H1 (cell line): ENCODE measurements around the gene COG7. TPM values are rescaled to one million over a fixed set of nuclear protein-coding genes. Genes with fewer than 3 reads are reported as not detected.
A peak's percentile ranks its signal among the peaks of the same experiment; 100 is the strongest.

ENCODE experiments used
- polyA plus RNA-seq, 7 experiments: library from polyadenylated mRNA; depleted of rRNA in 3 of 7; stranded (reverse) in 5 of 7; unstranded in 2 of 7; fragments of >200 nt in 5 of 7; fragments of 200-250 nt in 2 of 7; gene quantifications; 1 replicate in 5 of 7; 2 replicates in 1 of 7; 4 replicates in 1 of 7; pipeline versions ENCODE4 v1.2.1 to v1.2.3, GENCODE V29; 2011 to 2013; ENCODE audit warnings: missing spikeins in 2 of 7, mixed read lengths in 2 of 7
- total RNA-seq: library from RNA; stranded (reverse); fragmentation: NEBNext Ultra II Directional; extraction: Animal tissue kit (Norgen Biotek cat#: 25700); gene quantifications from 2 replicates; pipeline ENCODE4 v1.2.1, GENCODE V29; 2021
- TF ChIP-seq, protein P1 (sequence below): IDR thresholded peaks from 2 replicates; pipeline ENCODE4 v1.6.1; 2012; ENCODE audit warnings: inconsistent platforms

COG7 gene
- total and polyA plus RNA-seq, 2 of the 8 experiments (the other 6 are each of a cell fraction or from before 2014, with no cell fraction given) = 17.2 to 40.4 TPM

- TF ChIP-seq, protein P1, sequence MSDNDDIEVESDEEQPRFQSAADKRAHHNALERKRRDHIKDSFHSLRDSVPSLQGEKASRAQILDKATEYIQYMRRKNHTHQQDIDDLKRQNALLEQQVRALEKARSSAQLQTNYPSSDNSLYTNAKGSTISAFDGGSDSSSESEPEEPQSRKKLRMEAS = 0 out of 2 replicates have a peak, but pooled peaks have one; percentile 14
Observed at GRCh38 chr16:23348579-23349469, 104.2 kb downstream of the COG7 start (continued).
